Measurements from ENCODE around the gene SPOCK1. TPM values are rescaled to one million over a fixed set of nuclear protein-coding genes. Genes with fewer than 3 reads are reported as not detected.

SPOCK1 gene
- total and polyA plus RNA-seq, 4 donors: 0.07 to 0.18 (median 0.17) TPM; not detected in 1

DNA sequence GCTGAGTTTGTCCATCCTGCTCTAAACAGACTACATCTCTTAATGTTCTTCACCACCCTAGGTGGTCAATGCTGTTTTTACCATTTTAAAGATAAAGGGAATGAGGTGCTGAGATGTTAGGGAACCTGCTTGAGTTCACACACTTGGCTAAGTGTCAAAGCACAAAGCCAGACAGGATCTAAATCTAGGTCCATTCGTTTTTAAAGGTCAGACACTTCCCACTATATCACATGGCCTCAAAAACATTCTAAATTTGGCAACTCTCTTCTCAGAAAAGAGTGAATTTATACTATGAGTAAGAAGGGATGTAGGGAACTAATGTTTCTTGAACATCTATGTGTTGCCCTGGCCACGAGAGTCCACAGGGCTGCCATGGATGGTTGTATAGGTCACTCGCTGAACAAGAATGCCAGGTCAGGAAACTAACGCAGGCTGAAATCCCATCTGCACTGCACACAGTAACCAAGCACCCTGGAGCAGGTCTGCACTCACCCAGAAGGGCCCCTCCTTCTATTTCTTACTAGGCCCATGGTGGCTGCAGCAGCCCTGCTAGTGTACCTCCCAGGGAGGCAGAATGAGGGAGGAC is 213.0 kb downstream of the SPOCK1 start:
- 81% methylated on average over 4 of the region's 4 CpGs for WGBS
- DNase-seq (ENCODE audit: low spot score): no peak
- no peaks in the 10 kb centered on the region for H3K4me1 ChIP-seq (ENCODE audit: control insufficient read depth in 4 of 4, insufficient read depth in 4 of 4, low read length in 3 of 4)
- H3K9ac ChIP-seq (ENCODE audit: low read depth in 1 of 2, low read length in 2 of 2): no peak overlapping the region
- H3K27me3 ChIP-seq (ENCODE audit: control insufficient read depth in 4 of 4, insufficient read depth in 4 of 4, low read length in 3 of 4): no peaks in the 10 kb centered on the region
- H3K4me3 ChIP-seq (ENCODE audit: low read depth in 1 of 3, low read length in 3 of 3): no peak overlapping the region
- no peaks in the 10 kb centered on the region for H3K36me3 ChIP-seq (ENCODE audit: control insufficient read depth in 4 of 4, insufficient read depth in 3 of 4, low read depth in 1 of 4, low read length in 3 of 4)
- H3K27ac ChIP-seq (ENCODE audit: low read depth in 1 of 2, low read length in 2 of 2): no peak overlapping the region
- no peaks in the 10 kb centered on the region for H3K9me3 ChIP-seq (ENCODE audit: control insufficient read depth in 4 of 4, low read length in 3 of 4)
- TF ChIP-seq HNF4G (IDR thresholded peaks at IDR 0.05) (no peak), JUND (IDR thresholded peaks at IDR 0.05) (no peak), SP1 (IDR thresholded peaks at IDR 0.05) (no peak), ATF3 (IDR thresholded peaks at IDR 0.05) (no peak), NR2F2 (IDR thresholded peaks at IDR 0.05) (no peak), RXRA (IDR thresholded peaks at IDR 0.05) (no peak), FOXA2 (IDR thresholded peaks at IDR 0.05) (no peak), REST (IDR thresholded peaks at IDR 0.05) (no peak), TAF1 (conservative IDR thresholded peaks at IDR 0.05) (no peak), CTCF (IDR thresholded peaks at IDR 0.05; ENCODE audit: low read depth, low read length, missing input control) (no peak), FOXA1 (IDR thresholded peaks at IDR 0.05) (no peak), EGR1 (IDR thresholded peaks at IDR 0.05; ENCODE audit: low read depth in 2 of 2) (no peak)
- TF ChIP-seq, protein P1, sequence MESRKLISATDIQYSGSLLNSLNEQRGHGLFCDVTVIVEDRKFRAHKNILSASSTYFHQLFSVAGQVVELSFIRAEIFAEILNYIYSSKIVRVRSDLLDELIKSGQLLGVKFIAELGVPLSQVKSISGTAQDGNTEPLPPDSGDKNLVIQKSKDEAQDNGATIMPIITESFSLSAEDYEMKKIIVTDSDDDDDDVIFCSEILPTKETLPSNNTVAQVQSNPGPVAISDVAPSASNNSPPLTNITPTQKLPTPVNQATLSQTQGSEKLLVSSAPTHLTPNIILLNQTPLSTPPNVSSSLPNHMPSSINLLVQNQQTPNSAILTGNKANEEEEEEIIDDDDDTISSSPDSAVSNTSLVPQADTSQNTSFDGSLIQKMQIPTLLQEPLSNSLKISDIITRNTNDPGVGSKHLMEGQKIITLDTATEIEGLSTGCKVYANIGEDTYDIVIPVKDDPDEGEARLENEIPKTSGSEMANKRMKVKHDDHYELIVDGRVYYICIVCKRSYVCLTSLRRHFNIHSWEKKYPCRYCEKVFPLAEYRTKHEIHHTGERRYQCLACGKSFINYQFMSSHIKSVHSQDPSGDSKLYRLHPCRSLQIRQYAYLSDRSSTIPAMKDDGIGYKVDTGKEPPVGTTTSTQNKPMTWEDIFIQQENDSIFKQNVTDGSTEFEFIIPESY (IDR thresholded peaks at IDR 0.05): no peak

DNA sequence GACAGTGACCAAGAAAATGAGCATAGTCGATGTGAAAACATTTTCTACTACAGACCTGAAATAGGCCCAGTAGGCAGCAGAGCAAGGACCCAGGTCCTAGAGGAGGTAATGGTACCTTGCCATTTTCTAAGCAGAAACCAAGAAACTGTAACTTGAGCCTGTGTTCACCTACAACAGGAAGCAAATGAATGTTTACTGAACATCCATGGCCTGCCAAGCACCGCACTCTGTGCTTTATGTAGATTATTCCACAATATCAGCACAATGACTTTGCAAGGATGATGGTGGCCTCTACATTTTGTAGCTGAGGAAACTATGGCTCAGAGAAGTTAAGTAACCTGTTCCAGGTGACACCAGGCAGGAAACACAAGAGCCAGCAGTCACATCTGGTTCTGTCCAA is 215.3 kb downstream of the SPOCK1 start:
- Histone ChIP-seq H3K4me3 (ENCODE audit: low read depth in 1 of 3, low read length in 3 of 3) (no peak overlapping the region), H3K36me3 (ENCODE audit: control insufficient read depth in 4 of 4, insufficient read depth in 3 of 4, low read depth in 1 of 4, low read length in 3 of 4) (no peaks in the 10 kb centered on the region), H3K27ac (ENCODE audit: low read depth in 1 of 2, low read length in 2 of 2) (no peak overlapping the region), H3K4me1 (ENCODE audit: control insufficient read depth in 4 of 4, insufficient read depth in 4 of 4, low read length in 3 of 4) (no peaks in the 10 kb centered on the region), H3K9ac (ENCODE audit: low read depth in 1 of 2, low read length in 2 of 2) (no peak overlapping the region), H3K27me3 (ENCODE audit: control insufficient read depth in 4 of 4, insufficient read depth in 4 of 4, low read length in 3 of 4) (no peaks in the 10 kb centered on the region), H3K9me3 (ENCODE audit: control insufficient read depth in 4 of 4, low read length in 3 of 4) (no peaks in the 10 kb centered on the region)
- no peak for DNase-seq (ENCODE audit: low spot score)
- TF ChIP-seq RAD21 (IDR thresholded peaks at IDR 0.05) (no peak), REST (IDR thresholded peaks at IDR 0.05) (no peak)
- 91% methylated on average over 2 of the region's 2 CpGs for whole genome bisulfite sequencing
